Measurements from ENCODE around the gene ALG11. TPM values are rescaled to one million over a fixed set of nuclear protein-coding genes. Genes with fewer than 3 reads are reported as not detected.

ALG11 gene
- total RNA-seq, 1 experiment from 2014 or later, result 8.7 TPM

- DNase-seq (ENCODE audit: low read depth), result no peak
Measured at GRCh38 chr13:51997186-51997585, 15.0 kb upstream of the ALG11 start.

- DNase-seq (ENCODE audit: low read depth), result no peak
Measured at GRCh38 chr13:51997641-51998330, 14.4 kb upstream of the ALG11 start.

- DNase-seq (ENCODE audit: low read depth), result no peak
Measured at GRCh38 chr13:51998723-51999509, 13.3 kb upstream of the ALG11 start.

GRCh38 chr13:51999510-51999911, 12.7 kb upstream of the ALG11 start:
- DNase-seq (ENCODE audit: low read depth), result no peak

GRCh38 chr13:51999921-52000320, 12.3 kb upstream of the ALG11 start:
- DNase-seq (ENCODE audit: low read depth), result no peak

GRCh38 chr13:52001120-52001731, 11.0 kb upstream of the ALG11 start:
- peak; percentile 37 for DNase-seq (ENCODE audit: low read depth)

GRCh38 chr13:52002361-52002760, 9.8 kb upstream of the ALG11 start:
- no peak for DNase-seq (ENCODE audit: low read depth)

- DNase-seq (ENCODE audit: low read depth), result no peak
Measured at GRCh38 chr13:52003541-52003940, 8.7 kb upstream of the ALG11 start.

GRCh38 chr13:52004511-52005170, 7.6 kb upstream of the ALG11 start:
- DNase-seq (ENCODE audit: low read depth), result peak; percentile 12

- no peak for DNase-seq (ENCODE audit: low read depth)
Measured at GRCh38 chr13:52005841-52006522, 6.2 kb upstream of the ALG11 start.

- no peak for DNase-seq (ENCODE audit: low read depth)
Measured at GRCh38 chr13:52006523-52007245, 5.5 kb upstream of the ALG11 start.

- DNase-seq (ENCODE audit: low read depth), result no peak
Measured at GRCh38 chr13:52009946-52010345, 2.3 kb upstream of the ALG11 start.

- peak; percentile 17 for DNase-seq (ENCODE audit: low read depth)
Measured at GRCh38 chr13:52010890-52011631, 1.1 kb upstream of the ALG11 start, which contains the start of gene ATP7B. Gene ATP7B (minus strand): TSS chr13:52011450. CDS start chr13:52011337, 113 bp downstream.

- no peak for DNase-seq (ENCODE audit: low read depth)
Measured at GRCh38 chr13:52012512-52012836, 276 bp downstream of the ALG11 start.

GRCh38 chr13:52016296-52016695, 4.1 kb downstream of the ALG11 start:
- DNase-seq (ENCODE audit: low read depth), result no peak

- DNase-seq (ENCODE audit: low read depth), result no peak
Measured at GRCh38 chr13:52020191-52020590, 8.0 kb downstream of the ALG11 start.

GRCh38 chr13:52022356-52022755, 10.2 kb downstream of the ALG11 start:
- DNase-seq (ENCODE audit: low read depth), result no peak

GRCh38 chr13:52024481-52024880, 12.3 kb downstream of the ALG11 start, which contains the start of gene UTP14C:
Gene UTP14C (plus strand): TSS chr13:52024691. CDS start chr13:52028805, 4,114 bp downstream.
- no peak for DNase-seq (ENCODE audit: low read depth)

- no peak for DNase-seq (ENCODE audit: low read depth)
Measured at GRCh38 chr13:52025475-52026245, 13.5 kb downstream of the ALG11 start.

Data from HT1080 (cell line).